GM12872 (cell line): Measurements from ENCODE around the gene ATP6V1F.

Experiments
- CTCF ChIP-seq: IDR thresholded peaks from 3 replicates; pipeline ENCODE4 v1.5.1; 2011; ENCODE audit warnings: low read depth, mild to moderate bottlenecking, low read length, moderate library complexity; ENCODE audit not compliant: insufficient read depth

The ATP6V1F gene

GRCh38 chr7:128832880-128833147 is 29.8 kb upstream of the ATP6V1F start:
- no peak for TF ChIP-seq CTCF

- TF ChIP-seq CTCF = no peak
Measured at GRCh38 chr7:128833148-128833945, 29.3 kb upstream of the ATP6V1F start.

- TF ChIP-seq CTCF = no peak
Measured at GRCh38 chr7:128833946-128834325, 28.7 kb upstream of the ATP6V1F start.

GRCh38 chr7:128835231-128835751 is 27.4 kb upstream of the ATP6V1F start:
- no peak for TF ChIP-seq CTCF

- no peak for TF ChIP-seq CTCF
Measured at GRCh38 chr7:128835790-128836641, 26.6 kb upstream of the ATP6V1F start.

- no peak for TF ChIP-seq CTCF
Measured at GRCh38 chr7:128836729-128837348, 25.8 kb upstream of the ATP6V1F start.

- TF ChIP-seq CTCF = no peak
Measured at GRCh38 chr7:128837521-128837921, 25.1 kb upstream of the ATP6V1F start.
